MM.1S (cell line): ENCODE measurements around the gene OSTN.

Experiments
- EZH2 ChIP-seq: fragments of 300-600 bp; sonication (generic); optimal IDR thresholded peaks from 2 replicates; pipeline ENCODE3; 2017; ENCODE audit warnings: low read depth, mild to moderate bottlenecking, antibody characterized with exemption, low read length, mixed read lengths
- EZH2phosphoT487 ChIP-seq: fragments of 300-600 bp; sonication (generic); IDR thresholded peaks from 2 replicates; pipeline ENCODE4 v1.6.1; 2018; ENCODE audit warnings: antibody characterized with exemption, low read length
- TF ChIP-seq, protein P1 (sequence below): fragments of 300-600 bp; sonication (generic); IDR thresholded peaks from 2 replicates; pipeline ENCODE4 v1.5.1; 2016; ENCODE audit warnings: antibody characterized with exemption, low read length, mixed read lengths

DNA sequence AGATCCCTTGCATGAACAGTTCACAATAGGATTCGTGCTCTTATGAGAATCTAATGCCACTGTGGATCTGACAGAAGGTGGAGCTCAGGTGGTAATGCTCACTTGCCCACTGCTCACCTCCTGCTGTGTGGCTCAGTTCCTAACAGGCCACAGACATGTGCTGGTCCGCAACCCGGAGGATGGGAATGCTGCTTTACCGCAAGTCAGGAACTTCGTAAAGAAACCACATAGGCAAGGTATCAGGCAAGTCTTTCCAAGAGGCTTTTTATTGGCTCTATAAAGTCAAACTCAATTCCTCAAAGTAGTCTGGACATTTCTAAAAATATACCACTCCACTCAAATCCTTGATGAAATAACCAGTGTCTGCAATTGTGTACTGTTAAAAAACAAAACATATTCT is 56.1 kb downstream of the OSTN start:
- TF ChIP-seq, protein P1, sequence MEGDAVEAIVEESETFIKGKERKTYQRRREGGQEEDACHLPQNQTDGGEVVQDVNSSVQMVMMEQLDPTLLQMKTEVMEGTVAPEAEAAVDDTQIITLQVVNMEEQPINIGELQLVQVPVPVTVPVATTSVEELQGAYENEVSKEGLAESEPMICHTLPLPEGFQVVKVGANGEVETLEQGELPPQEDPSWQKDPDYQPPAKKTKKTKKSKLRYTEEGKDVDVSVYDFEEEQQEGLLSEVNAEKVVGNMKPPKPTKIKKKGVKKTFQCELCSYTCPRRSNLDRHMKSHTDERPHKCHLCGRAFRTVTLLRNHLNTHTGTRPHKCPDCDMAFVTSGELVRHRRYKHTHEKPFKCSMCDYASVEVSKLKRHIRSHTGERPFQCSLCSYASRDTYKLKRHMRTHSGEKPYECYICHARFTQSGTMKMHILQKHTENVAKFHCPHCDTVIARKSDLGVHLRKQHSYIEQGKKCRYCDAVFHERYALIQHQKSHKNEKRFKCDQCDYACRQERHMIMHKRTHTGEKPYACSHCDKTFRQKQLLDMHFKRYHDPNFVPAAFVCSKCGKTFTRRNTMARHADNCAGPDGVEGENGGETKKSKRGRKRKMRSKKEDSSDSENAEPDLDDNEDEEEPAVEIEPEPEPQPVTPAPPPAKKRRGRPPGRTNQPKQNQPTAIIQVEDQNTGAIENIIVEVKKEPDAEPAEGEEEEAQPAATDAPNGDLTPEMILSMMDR: no peak
- TF ChIP-seq EZH2 (no peak), EZH2phosphoT487 (no peak)
